ENCODE results near the gene MYMK. TPM values are rescaled to one million over a fixed set of nuclear protein-coding genes. Genes with fewer than 3 reads are reported as not detected.

The MYMK gene
- total and polyA plus RNA-seq, 2 of the 8 experiments (the other 6 are each of a cell fraction or from before 2014, with no cell fraction given), result not detected

Other genes starting within 250 kb of the MYMK start
- not detected in 2 replicates for gene ABO, start 249.8 kb downstream of the MYMK start, total RNA-seq (2021; fragmentation: NEBNext Ultra II Directional; extraction: Animal tissue kit (Norgen Biotek cat#: 25700))
- gene ABO, start 249.8 kb downstream of the MYMK start, polyA plus RNA-seq (2011; rRNA removed), result 0.03 and 0.19 TPM in 2 replicates
- gene SURF6, start 188.8 kb downstream of the MYMK start, total RNA-seq (2021; fragmentation: NEBNext Ultra II Directional; extraction: Animal tissue kit (Norgen Biotek cat#: 25700)), result 23.7 and 26.7 TPM in 2 replicates
- gene SURF6, start 188.8 kb downstream of the MYMK start, polyA plus RNA-seq (2011; rRNA removed), result 6.1 and 9.6 TPM in 2 replicates
- 56.4 and 61.8 TPM in 2 replicates for gene MED22, start 176.8 kb downstream of the MYMK start, total RNA-seq (2021; fragmentation: NEBNext Ultra II Directional; extraction: Animal tissue kit (Norgen Biotek cat#: 25700))
- gene MED22, start 176.8 kb downstream of the MYMK start, polyA plus RNA-seq (2011; rRNA removed), result 68.4 and 105 TPM in 2 replicates
- gene RPL7A, start 176.7 kb downstream of the MYMK start, total RNA-seq (2021; fragmentation: NEBNext Ultra II Directional; extraction: Animal tissue kit (Norgen Biotek cat#: 25700)), result 2,578 and 2,633 TPM in 2 replicates
- 2,379 and 2,783 TPM in 2 replicates for gene RPL7A, start 176.7 kb downstream of the MYMK start, polyA plus RNA-seq (2011; rRNA removed)
- 39.6 and 43.1 TPM in 2 replicates for gene SURF1, start 168.5 kb downstream of the MYMK start, total RNA-seq (2021; fragmentation: NEBNext Ultra II Directional; extraction: Animal tissue kit (Norgen Biotek cat#: 25700))
- 35.4 and 44.7 TPM in 2 replicates for gene SURF1, start 168.5 kb downstream of the MYMK start, polyA plus RNA-seq (2011; rRNA removed)
- gene SURF2, start 168.4 kb downstream of the MYMK start, total RNA-seq (2021; fragmentation: NEBNext Ultra II Directional; extraction: Animal tissue kit (Norgen Biotek cat#: 25700)), result 36.6 and 42.1 TPM in 2 replicates
- gene SURF2, start 168.4 kb downstream of the MYMK start, polyA plus RNA-seq (2011; rRNA removed), result 37.7 and 54.4 TPM in 2 replicates
- 167 and 182 TPM in 2 replicates for gene SURF4, start 148.9 kb downstream of the MYMK start, total RNA-seq (2021; fragmentation: NEBNext Ultra II Directional; extraction: Animal tissue kit (Norgen Biotek cat#: 25700))
- gene SURF4, start 148.9 kb downstream of the MYMK start, polyA plus RNA-seq (2011; rRNA removed), result 176 and 201 TPM in 2 replicates
- gene STKLD1, start 148.6 kb downstream of the MYMK start, total RNA-seq (2021; fragmentation: NEBNext Ultra II Directional; extraction: Animal tissue kit (Norgen Biotek cat#: 25700)), result not detected in 2 replicates
- 0.26 and 0.55 TPM in 2 replicates for gene STKLD1, start 148.6 kb downstream of the MYMK start, polyA plus RNA-seq (2011; rRNA removed)
- 37.7 and 38.3 TPM in 2 replicates for gene REXO4, start 106.9 kb downstream of the MYMK start, total RNA-seq (2021; fragmentation: NEBNext Ultra II Directional; extraction: Animal tissue kit (Norgen Biotek cat#: 25700))
- gene REXO4, start 106.9 kb downstream of the MYMK start, polyA plus RNA-seq (2011; rRNA removed), result 19.1 and 27.2 TPM in 2 replicates
- 5.1 and 5.8 TPM in 2 replicates for gene ADAMTS13, start 102.6 kb downstream of the MYMK start, total RNA-seq (2021; fragmentation: NEBNext Ultra II Directional; extraction: Animal tissue kit (Norgen Biotek cat#: 25700))
- gene ADAMTS13, start 102.6 kb downstream of the MYMK start, polyA plus RNA-seq (2011; rRNA removed), result 4.4 and 6.6 TPM in 2 replicates
- gene CACFD1, start 65.0 kb downstream of the MYMK start, total RNA-seq (2021; fragmentation: NEBNext Ultra II Directional; extraction: Animal tissue kit (Norgen Biotek cat#: 25700)), result 13.3 and 13.4 TPM in 2 replicates
- gene CACFD1, start 65.0 kb downstream of the MYMK start, polyA plus RNA-seq (2011; rRNA removed), result 15.5 and 23.6 TPM in 2 replicates
- 16.6 and 17.9 TPM in 2 replicates for gene SLC2A6, start 45.9 kb downstream of the MYMK start, total RNA-seq (2021; fragmentation: NEBNext Ultra II Directional; extraction: Animal tissue kit (Norgen Biotek cat#: 25700))
- 17.8 and 18.6 TPM in 2 replicates for gene SLC2A6, start 45.9 kb downstream of the MYMK start, polyA plus RNA-seq (2011; rRNA removed)
- 0.69 and 0.74 TPM in 2 replicates for gene ADAMTSL2, start 9.7 kb upstream of the MYMK start, total RNA-seq (2021; fragmentation: NEBNext Ultra II Directional; extraction: Animal tissue kit (Norgen Biotek cat#: 25700))
- 0.76 and 1.0 TPM in 2 replicates for gene ADAMTSL2, start 9.7 kb upstream of the MYMK start, polyA plus RNA-seq (2011; rRNA removed)
- 0.38 and 0.63 TPM in 2 replicates for gene FAM163B, start 84.4 kb upstream of the MYMK start, total RNA-seq (2021; fragmentation: NEBNext Ultra II Directional; extraction: Animal tissue kit (Norgen Biotek cat#: 25700))
- 1.0 and 2.6 TPM in 2 replicates for gene FAM163B, start 84.4 kb upstream of the MYMK start, polyA plus RNA-seq (2011; rRNA removed)
- 0.29 TPM in 1 of 2 replicates, not detected in the other for gene DBH, start 111.4 kb upstream of the MYMK start, total RNA-seq (2021; fragmentation: NEBNext Ultra II Directional; extraction: Animal tissue kit (Norgen Biotek cat#: 25700))
- gene DBH, start 111.4 kb upstream of the MYMK start, polyA plus RNA-seq (2011; rRNA removed), result 0.18 and 0.24 TPM in 2 replicates
- gene SARDH, start 213.4 kb upstream of the MYMK start, total RNA-seq (2021; fragmentation: NEBNext Ultra II Directional; extraction: Animal tissue kit (Norgen Biotek cat#: 25700)), result 7.3 and 7.4 TPM in 2 replicates
- 6.4 and 13.1 TPM in 2 replicates for gene SARDH, start 213.4 kb upstream of the MYMK start, polyA plus RNA-seq (2011; rRNA removed)